PC-3 (cell line): ENCODE measurements around the gene SLC22A17.

Experiments
- CTCF ChIP-seq: fragments of 300-600 bp; sonication (generic); conservative IDR thresholded peaks from 2 replicates; pipeline ENCODE4 v1.5.1; 2017; ENCODE audit warnings: antibody characterized with exemption, low read depth, mild to moderate bottlenecking, low read length
- EZH2 ChIP-seq: fragments of 300-600 bp; sonication (generic); IDR thresholded peaks from one replicate; pipeline ENCODE4 v1.6.1; 2017; ENCODE audit warnings: antibody characterized with exemption, mild to moderate bottlenecking, low read length; ENCODE audit not compliant: unreplicated experiment

GRCh38 chr14:23316300-23316699, 36.4 kb downstream of the SLC22A17 start:
- no peak for TF ChIP-seq CTCF
- no peak for TF ChIP-seq EZH2
